Adrenal gland (tissue), 12 donors: Measurements from ENCODE around the gene NDUFB6. TPM values are rescaled to one million over a fixed set of nuclear protein-coding genes. Genes with fewer than 3 reads are reported as not detected.
A peak's percentile ranks its signal among the peaks of the same experiment; 100 is the strongest.

Experiments
- DNase-seq, 7 donors: peaks; one replicate each; pipeline ENCODE4 v3.0.0-alpha.2; 2019 to 2020
- H3K27ac ChIP-seq, 5 donors: fragments of 200-600 bp; sonication (generic) in 4 of 5; 1 replicate in 3 of 5; 2 replicates in 2 of 5; pipeline versions ENCODE4 v1.5.1 to v1.8.0; 2016 to 2020; ENCODE audit warnings: mild to moderate bottlenecking in 1 of 5
- H3K27me3 ChIP-seq: fragments of 200-600 bp; 2 replicates; pipeline ENCODE4 v1.8.0; 2021
- H3K36me3 ChIP-seq, 2 donors: fragments of 200-600 bp; replicated peaks in 1 of 2; 1 replicate in 1 of 2; 2 replicates in 1 of 2; pipeline versions ENCODE4 v1.5.1 to v1.8.0; 2018 to 2022
- H3K4me1 ChIP-seq, 2 donors: fragments of 200-600 bp; replicated peaks in 1 of 2; 1 replicate in 1 of 2; 2 replicates in 1 of 2; pipeline versions ENCODE4 v1.5.1 to v1.8.0; 2018 to 2021
- H3K4me3 ChIP-seq, 4 donors: fragments of 200-600 bp; sonication (generic) in 3 of 4; one replicate each; pipeline ENCODE4 v1.5.1; 2016 to 2018
- H3K9me3 ChIP-seq, 3 donors: fragments of 200-600 bp; sonication (generic) in 1 of 3; replicated peaks in 1 of 3; 1 replicate in 2 of 3; 2 replicates in 1 of 3; pipeline versions ENCODE4 v1.5.1 to v1.8.0; 2016 to 2021
- CTCF ChIP-seq, 6 experiments: fragments of 450-650 bp in 4 of 6; fragments of 200-600 bp in 2 of 6; sonication (generic) in 1 of 6; IDR thresholded peaks; 1 replicate in 5 of 6; 2 replicates in 1 of 6; pipeline versions ENCODE4 v1.5.1 to v1.8.0; 2016 to 2021; ENCODE audit warnings: antibody characterized with exemption in 6 of 6, mild to moderate bottlenecking in 2 of 6, moderate library complexity in 1 of 6
- POLR2A ChIP-seq, 2 donors: fragments of 450-650 bp; IDR thresholded peaks; one replicate each; pipeline ENCODE4 v1.6.1; 2017; ENCODE audit warnings: antibody characterized with exemption in 2 of 2, mild to moderate bottlenecking in 2 of 2, moderate library complexity in 1 of 2
- WGBS, 4 donors: extraction: QIAGEN DNeasy Blood & Tissue Kit in 2 of 4; methylation state at CpG; one replicate each; pipeline versions ENCODE4 v1.1.5 to v1.1.7; 2013 to 2017; 5-methylcytosine and 5-hydroxymethylcytosine counted together
- intact Hi-C, 2 donors: fragments of 100-400 bp; cut with DNase I; formaldehyde crosslinking; loops; one replicate each; pipeline versions ENCODE4 v1.14.1 to v1.15.0; 2022 to 2023
- polyA plus RNA-seq, 3 donors: library from polyadenylated mRNA; stranded (reverse); fragments of 200-250 nt in 2 of 3; fragments of 350-450 nt in 1 of 3; fragmentation: Illumina TruSeq in 1 of 3; extraction: RNeasy Lipid Tissue Mini Kit (QIAGEN cat#74804) in 1 of 3; gene quantifications; one replicate each; pipeline ENCODE4 v1.2.3, GENCODE V29; 2013 to 2014
- total RNA-seq, 9 donors: library from RNA; depleted of rRNA in 4 of 9; stranded (reverse); fragments of >200 nt in 4 of 9; fragments of 120-200 nt in 1 of 9; fragmentation: NEBNext Ultra II Directional in 1 of 9; extraction: Animal tissue kit (Norgen Biotek cat#: 25700) in 1 of 9; gene quantifications; one replicate each; pipeline versions ENCODE4 v1.1.0 to v1.2.4, GENCODE V29; 2013 to 2023
- donor health status: healthy with polysubstance abuse.
- donor health status: Bipolar disorder and iron deficiency.
- donor health status: DM: yes; HTN: yes; CAD: no.
- donor health status: DM: no; HTN: no; CAD: no.
- donor health status: DM: no; HTN: no; CAD: no.
- donor health status: DM: yes; HTN: yes; CAD: no.

Gene NDUFB6
- total and polyA plus RNA-seq, 12 donors, result 23.2 to 76.9 (median 49.6) TPM

GRCh38 chr9:32578976-32579375, 6.0 kb upstream of the NDUFB6 start:
- Histone ChIP-seq H3K9me3 (no peaks in the 10 kb centered on the region), H3K36me3 (no peaks in the 10 kb centered on the region), H3K27me3 (no peaks in the 10 kb centered on the region), H3K4me1 (no peaks in the 10 kb centered on the region), H3K27ac (no peak overlapping the region), H3K4me3 (no peak overlapping the region)
- WGBS, 4 donors, result 43 to 50% (median 48%) methylated on average over 5 of the region's 5 CpGs
- TF ChIP-seq CTCF (IDR thresholded peaks at IDR 0.05) (no peak), POLR2A (IDR thresholded peaks at IDR 0.05) (no peak)
- no peak for DNase-seq
- intact Hi-C loops, result loop anchor here (2.0 to 5.0 kb wide), 3 partner anchors 142 to 202 kb away; no protein-coding TSS in a partner anchor

- no peaks in the 10 kb centered on the region for H3K27me3 ChIP-seq
- H3K27ac ChIP-seq, result no peak overlapping the region
- H3K4me3 ChIP-seq, result no peak overlapping the region
- WGBS, 4 donors, result 58 to 70% (median 68%) methylated on average over 3 of the region's 3 CpGs
- no peak for TF ChIP-seq CTCF (IDR thresholded peaks at IDR 0.05)
- DNase-seq, result no peak
- intact Hi-C loops, result loop anchor here (5.0 kb wide), 2 partner anchors 140 to 200 kb away; no protein-coding TSS in a partner anchor
- H3K36me3 ChIP-seq, result no peaks in the 10 kb centered on the region
- H3K9me3 ChIP-seq, result no peaks in the 10 kb centered on the region
- H3K4me1 ChIP-seq, result peaks cover 0 to 4% of the 10 kb centered on the region in 2 donors
These were observed 4.4 kb upstream of the NDUFB6 start for GRCh38 chr9:32577316-32577715.

GRCh38 chr9:32574858-32575257, 1.9 kb upstream of the NDUFB6 start:
- intact Hi-C loops, result loop anchor here (5.0 kb wide), 2 partner anchors 138 to 198 kb away; no protein-coding TSS in a partner anchor
- no peak for TF ChIP-seq POLR2A (IDR thresholded peaks at IDR 0.05)
- no peak for TF ChIP-seq CTCF (IDR thresholded peaks at IDR 0.05)
- Histone ChIP-seq H3K27me3 (no peaks in the 10 kb centered on the region), H3K27ac (no peak overlapping the region), H3K4me3 (no peak overlapping the region), H3K9me3 (no peaks in the 10 kb centered on the region), H3K4me1 (peaks cover 8 to 26% of the 10 kb centered on the region in 2 donors), H3K36me3 (no peaks in the 10 kb centered on the region)
- 62 to 71% (median 67%) methylated on average over 1 of the region's 1 CpG for WGBS, 4 donors
- no peak for DNase-seq

- Histone ChIP-seq H3K36me3 (no peaks in the 10 kb centered on the region), H3K9me3 (no peaks in the 10 kb centered on the region), H3K4me1 (peaks cover 8 to 26% of the 10 kb centered on the region in 2 donors), H3K27me3 (no peaks in the 10 kb centered on the region), H3K4me3 (no peak overlapping the region), H3K27ac (peak overlapping the region in 1 of 5 donors; percentile 87)
- intact Hi-C loops, result no loop called here
- no peak for TF ChIP-seq CTCF (IDR thresholded peaks at IDR 0.05)
- no peak for TF ChIP-seq POLR2A (IDR thresholded peaks at IDR 0.05)
- WGBS, 4 donors, result 82 to 85% (median 84%) methylated on average over 7 of the region's 7 CpGs
- no peak for DNase-seq
These were observed 862 bp upstream of the NDUFB6 start for GRCh38 chr9:32573821-32574220.
